ENCODE measurements around the gene LAMB4. TPM values are rescaled to one million over a fixed set of nuclear protein-coding genes. Genes with fewer than 3 reads are reported as not detected.

Gene LAMB4
- total and polyA plus RNA-seq, 2 of the 8 experiments (the other 6 are each of a cell fraction or from before 2014, with no cell fraction given), result not detected

- FAIRE-seq, result no peak
- Histone ChIP-seq H4K91ac (replicated peaks; ENCODE audit: insufficient read length, low read length) (no peak overlapping the region), H2BK15ac (ENCODE audit: low read length) (no peak overlapping the region), H3K36me3 (ENCODE audit: control insufficient read depth in 2 of 4, insufficient read depth in 4 of 4, low read length in 3 of 4) (no peaks in the 10 kb centered on the region), H2AFZ (ENCODE audit: low read length) (no peak overlapping the region), H2AK5ac (ENCODE audit: low read depth, low read length) (no peak overlapping the region), H3K79me2 (ENCODE audit: control insufficient read depth in 1 of 2, insufficient read depth in 2 of 2, low read length in 2 of 2) (no peaks in the 10 kb centered on the region), H3K27ac (ENCODE audit: low read depth, low read length) (no peak overlapping the region), H2BK20ac (ENCODE audit: low read length) (no peak overlapping the region), H3K4me1 (replicated peaks in 1 of 4; ENCODE audit: control insufficient read depth in 3 of 4, insufficient read depth in 4 of 4, low read length in 3 of 4) (no peaks in the 10 kb centered on the region; a peak in 1 of 7 replicates), H4K20me1 (replicated peaks in 1 of 2; ENCODE audit: control insufficient read depth in 1 of 2, insufficient read depth in 2 of 2, low read length in 2 of 2) (no peaks in the 10 kb centered on the region), H2BK5ac (ENCODE audit: low read depth, low read length) (no peak overlapping the region), H3K9ac (replicated peaks in 1 of 4; ENCODE audit: extremely low read depth in 1 of 4, low read depth in 3 of 4, low read length in 3 of 4) (no peak overlapping the region), H4K5ac (ENCODE audit: insufficient read length, low read depth, low read length) (no peak overlapping the region), H2BK120ac (replicated peaks; ENCODE audit: low read depth, low read length) (no peak overlapping the region), H3K4me3 (ENCODE audit: extremely low read depth in 1 of 4, insufficient read depth in 2 of 4, low read depth in 3 of 4, low read length in 4 of 4) (no peak overlapping the region), H2BK12ac (ENCODE audit: low read depth, low read length) (no peak overlapping the region), H3K23ac (ENCODE audit: insufficient read length) (no peak overlapping the region), H3K18ac (ENCODE audit: extremely low read depth, low read length) (no peak overlapping the region), H3K9me3 (ENCODE audit: insufficient read depth in 2 of 2, low read depth in 1 of 2, low read length in 1 of 2) (no peaks in the 10 kb centered on the region), H3K23me2 (ENCODE audit: low read depth, low read length) (no peaks in the 10 kb centered on the region), H3K56ac (replicated peaks; ENCODE audit: insufficient read length, low read depth, low read length) (no peak overlapping the region), H3K14ac (ENCODE audit: insufficient read length) (no peak overlapping the region), H4K8ac (ENCODE audit: extremely low read depth, insufficient read depth, low read length) (no peak overlapping the region), H3K4ac (replicated peaks; ENCODE audit: insufficient read length, low read depth, low read length) (no peak overlapping the region), H3K27me3 (replicated peaks in 1 of 4; ENCODE audit: control insufficient read depth in 3 of 4, extremely low read depth in 1 of 4, insufficient read depth in 3 of 4, low read length in 3 of 4) (no peaks in the 10 kb centered on the region), H3K79me1 (ENCODE audit: low read depth, low read length) (no peaks in the 10 kb centered on the region), H3K4me2 (ENCODE audit: insufficient read depth in 1 of 2, low read depth in 2 of 2, low read length in 2 of 2) (no peak overlapping the region)
- DNase-seq (ENCODE audit: low read depth in 1 of 2, low spot score in 2 of 2), result no peak
- CTCF ChIA-PET (ENCODE audit: partially characterized antibody), result interaction anchor here (1.2 kb wide), 1 partner anchor 18 kb away, joined by 3 read pairs; no protein-coding TSS in a partner anchor
- 91% methylated on average over 1 of the region's 1 CpG; no CpG with 5 or more reads in 1 of the 2 experiments for WGBS, 2 experiments (ENCODE audit: extremely low coverage in 1 of 2, insufficient coverage in 1 of 2, insufficient read length in 1 of 2, insufficient replicate concordance in 2 of 2, low coverage in 1 of 2, low lambda C conversion rate in 2 of 2, missing lambda C conversion rate in 1 of 2)
- TF ChIP-seq NANOG (IDR thresholded peaks at IDR 0.05; ENCODE audit: insufficient read depth, low read depth, low read length, poor library complexity, severe bottlenecking), result no peak
- no peak for TF ChIP-seq CBX8 (IDR thresholded peaks at IDR 0.05; ENCODE audit: borderline replicate concordance, low read depth, low read length)
- TF ChIP-seq TBP (IDR thresholded peaks at IDR 0.05; ENCODE audit: low read depth, low read length), result no peak
- no peak for TF ChIP-seq MAX (IDR thresholded peaks at IDR 0.05)
- TF ChIP-seq CHD1 (IDR thresholded peaks at IDR 0.05; ENCODE audit: low read depth, low read length), result no peak
- TF ChIP-seq RAD21 (IDR thresholded peaks at IDR 0.05 in 1 of 2, conservative IDR thresholded peaks at IDR 0.05 in 1 of 2; ENCODE audit: low read depth in 2 of 2, low read length in 2 of 2), result no peak
- TF ChIP-seq TAF7 (optimal IDR thresholded peaks at IDR 0.05; ENCODE audit: borderline replicate concordance, low read depth, low read length), result no peak
- no peak for TF ChIP-seq HDAC6 (IDR thresholded peaks at IDR 0.05; ENCODE audit: low read depth, low read length)
- no peak for TF ChIP-seq SIX5 (IDR thresholded peaks at IDR 0.05; ENCODE audit: low read depth, low read length)
- TF ChIP-seq CTCF (IDR thresholded peaks at IDR 0.05; ENCODE audit: control extremely low read depth in 1 of 3, insufficient read depth in 1 of 3, low read depth in 1 of 3, low read length in 3 of 3), result no peak
- TF ChIP-seq CREB1 (IDR thresholded peaks at IDR 0.05), result no peak
- TF ChIP-seq NRF1 (IDR thresholded peaks at IDR 0.05; ENCODE audit: low read depth, low read length), result no peak
- POLR2A ChIA-PET (ENCODE audit: partially characterized antibody), result no interaction called here
These were observed 78.7 kb downstream of the LAMB4 start for GRCh38 chr7:108051454-108051853.

Data from H1 (cell line).